ENCODE data around the gene XRCC1.
A peak's percentile ranks its signal among the peaks of the same experiment; 100 is the strongest.
"Not testable (repeated sequence)": the region's sequence is repeated elsewhere in the genome, so short reads cannot be mapped to it uniquely, and the experiment has no call there.

XRCC1 gene

GRCh38 chr19:43572171-43572588, 3.1 kb downstream of the XRCC1 start:
- no peak for DNase-seq

GRCh38 chr19:43570174-43570791, 5.0 kb downstream of the XRCC1 start:
- peak; percentile 18 for DNase-seq

GRCh38 chr19:43569657-43570056, 5.7 kb downstream of the XRCC1 start:
- DNase-seq: no peak

- DNase-seq: no peak
Measured at GRCh38 chr19:43564800-43565199, 10.5 kb downstream of the XRCC1 start.

GRCh38 chr19:43563816-43564457, 11.4 kb downstream of the XRCC1 start:
- no peak for DNase-seq

- DNase-seq: no peak
Measured at GRCh38 chr19:43562698-43563241, 12.6 kb downstream of the XRCC1 start.

- no peak for DNase-seq
Measured at GRCh38 chr19:43562226-43562697, 13.1 kb downstream of the XRCC1 start.

- no peak for DNase-seq
Measured at GRCh38 chr19:43561139-43561970, 14.0 kb downstream of the XRCC1 start.

GRCh38 chr19:43560687-43561086, 14.6 kb downstream of the XRCC1 start:
- DNase-seq: no peak

- peak; percentile 55 for DNase-seq
Measured at GRCh38 chr19:43555185-43555770, 20.0 kb downstream of the XRCC1 start.

GRCh38 chr19:43554317-43554895, 20.9 kb downstream of the XRCC1 start:
- no peak for DNase-seq

GRCh38 chr19:43553656-43554055, 21.7 kb downstream of the XRCC1 start:
- DNase-seq: no peak

GRCh38 chr19:43552616-43553015, 22.7 kb downstream of the XRCC1 start:
- no peak for DNase-seq

GRCh38 chr19:43552198-43552450, 23.2 kb downstream of the XRCC1 start:
- DNase-seq: no peak

GRCh38 chr19:43551399-43552197, 23.7 kb downstream of the XRCC1 start:
- DNase-seq: no peak

GRCh38 chr19:43548706-43549105, 26.6 kb downstream of the XRCC1 start:
- no peak for DNase-seq

- not testable (repeated sequence) for DNase-seq
Measured at GRCh38 chr19:43547926-43548325, 27.4 kb downstream of the XRCC1 start.

GRCh38 chr19:43546581-43546980, 28.7 kb downstream of the XRCC1 start:
- DNase-seq: no peak

- DNase-seq: no peak
Measured at GRCh38 chr19:43545981-43546380, 29.3 kb downstream of the XRCC1 start.

GRCh38 chr19:43545276-43545675, 30.1 kb downstream of the XRCC1 start:
- DNase-seq: no peak

- no peak for DNase-seq
Measured at GRCh38 chr19:43544077-43544476, 31.2 kb downstream of the XRCC1 start.

Measured in NCI-H1105 treated with DMSO at 0.1 percent for 48 hours (cell line).